ENCODE measurements around the gene EP400.

The EP400 gene

DNA sequence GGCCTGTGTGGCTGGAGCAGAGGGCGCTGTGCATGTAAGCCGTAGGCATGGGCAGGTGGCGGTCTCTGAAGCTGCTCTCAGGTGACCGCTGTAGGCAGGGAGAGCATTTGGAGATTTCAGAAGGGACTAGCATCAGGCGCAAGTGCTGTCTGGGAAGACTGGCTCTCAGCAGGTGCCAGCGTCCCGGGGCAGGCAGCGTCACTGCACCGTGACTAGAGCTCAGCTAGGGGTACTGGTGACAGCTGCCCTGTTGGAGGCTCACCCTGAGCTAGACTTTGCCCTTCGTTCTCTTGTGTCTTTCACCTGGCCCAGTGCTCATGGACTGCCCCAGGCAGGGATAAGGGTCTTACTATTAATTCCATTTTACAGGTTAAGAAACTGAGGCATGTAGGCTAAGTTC, 115.5 kb downstream of the EP400 start:
- no peak overlapping the region for H3K4me3 Mint-ChIP-seq
- no peak for DNase-seq
- H3K36me3 Mint-ChIP-seq: peaks cover 52% of the 10 kb centered on the region
- peaks cover 30% of the 10 kb centered on the region for H3K4me1 Mint-ChIP-seq
- CTCF ChIA-PET: no interaction called here
- H3K9me3 Mint-ChIP-seq: no peaks in the 10 kb centered on the region
- no peak overlapping the region for H3K27ac Mint-ChIP-seq
- no peaks in the 10 kb centered on the region for H3K27me3 Mint-ChIP-seq

DNA sequence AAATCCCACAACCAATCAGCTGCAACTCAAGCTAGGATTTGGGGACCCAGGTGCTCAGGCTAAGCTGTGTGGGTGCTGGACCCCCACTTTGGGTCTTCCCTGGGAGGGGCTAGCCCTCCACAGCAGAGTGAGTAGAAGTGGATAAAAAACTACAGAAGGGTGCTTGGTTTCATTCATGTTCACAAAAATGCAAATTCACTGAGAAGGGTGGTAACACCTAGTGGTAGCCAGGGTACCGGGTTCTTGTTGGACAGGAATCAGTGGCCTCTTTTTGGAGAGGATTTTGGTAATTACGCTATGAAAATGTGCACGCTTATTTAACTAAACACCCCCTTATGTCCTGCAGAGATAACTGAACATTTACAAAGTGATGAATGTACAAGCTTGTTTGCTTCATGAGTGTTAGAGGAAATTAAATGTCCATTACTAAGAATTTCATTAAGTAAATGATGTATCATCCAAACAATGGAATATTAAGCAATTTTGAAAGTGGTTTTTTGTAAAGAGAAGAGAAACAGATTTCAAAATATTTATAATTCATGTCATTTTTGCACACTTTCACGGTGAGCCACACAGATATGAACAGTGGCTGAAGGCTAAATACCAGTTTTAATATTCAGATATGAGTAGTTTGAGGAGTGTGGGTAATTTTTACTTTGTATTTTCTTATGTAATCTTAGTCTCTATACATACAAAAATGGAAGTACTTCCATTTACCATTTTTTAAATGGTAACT, 116.0 kb downstream of the EP400 start:
- DNase-seq: no peak
- H3K4me1 Mint-ChIP-seq: peaks cover 30% of the 10 kb centered on the region
- no peaks in the 10 kb centered on the region for H3K9me3 Mint-ChIP-seq
- CTCF ChIA-PET: no interaction called here
- H3K36me3 Mint-ChIP-seq: peaks cover 53% of the 10 kb centered on the region
- H3K27ac Mint-ChIP-seq: peak overlapping the region; percentile 75
- H3K27me3 Mint-ChIP-seq: no peaks in the 10 kb centered on the region
- H3K4me3 Mint-ChIP-seq: peak overlapping the region; percentile 41

DNA sequence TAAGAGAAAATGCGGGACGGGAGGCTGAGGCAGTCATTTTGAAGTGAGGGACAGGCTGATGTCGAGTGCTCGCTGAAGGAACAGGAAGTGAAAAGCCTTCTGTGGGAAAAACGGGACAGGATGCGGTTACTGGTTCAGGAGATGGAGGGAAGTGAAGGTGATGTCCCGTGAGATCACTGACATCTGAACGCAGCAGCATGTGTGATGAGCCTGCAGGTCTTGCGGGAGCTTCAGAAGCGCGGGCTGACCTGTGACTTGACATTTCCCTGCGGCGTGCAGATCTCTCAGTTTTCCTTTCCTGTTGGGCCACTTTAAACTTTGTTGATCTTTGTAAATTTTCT, 116.6 kb downstream of the EP400 start:
- peaks cover 30% of the 10 kb centered on the region for H3K4me1 Mint-ChIP-seq
- no peaks in the 10 kb centered on the region for H3K9me3 Mint-ChIP-seq
- H3K36me3 Mint-ChIP-seq: peaks cover 50% of the 10 kb centered on the region
- no peaks in the 10 kb centered on the region for H3K27me3 Mint-ChIP-seq
- CTCF ChIA-PET: no interaction called here
- H3K27ac Mint-ChIP-seq: peak overlapping the region; percentile 75
- H3K4me3 Mint-ChIP-seq: peak overlapping the region; percentile 41
- DNase-seq: peak; percentile 59

- CTCF ChIA-PET: no interaction called here
- H3K36me3 Mint-ChIP-seq: peaks cover 51% of the 10 kb centered on the region
- no peak for DNase-seq
- H3K27ac Mint-ChIP-seq: peak overlapping the region; percentile 75
- no peak overlapping the region for H3K4me3 Mint-ChIP-seq
- H3K9me3 Mint-ChIP-seq: no peaks in the 10 kb centered on the region
- H3K27me3 Mint-ChIP-seq: no peaks in the 10 kb centered on the region
- H3K4me1 Mint-ChIP-seq: peaks cover 30% of the 10 kb centered on the region
Observed at GRCh38 chr12:132066749-132067148, 117.0 kb downstream of the EP400 start.

- Mint-ChIP-seq H3K4me3 (no peak overlapping the region), H3K27me3 (no peaks in the 10 kb centered on the region), H3K4me1 (peaks cover 30% of the 10 kb centered on the region), H3K9me3 (no peaks in the 10 kb centered on the region), H3K36me3 (peaks cover 51% of the 10 kb centered on the region), H3K27ac (no peak overlapping the region)
- CTCF ChIA-PET: no interaction called here
- no peak for DNase-seq
Observed at GRCh38 chr12:132067182-132067581, 117.4 kb downstream of the EP400 start.

DNA sequence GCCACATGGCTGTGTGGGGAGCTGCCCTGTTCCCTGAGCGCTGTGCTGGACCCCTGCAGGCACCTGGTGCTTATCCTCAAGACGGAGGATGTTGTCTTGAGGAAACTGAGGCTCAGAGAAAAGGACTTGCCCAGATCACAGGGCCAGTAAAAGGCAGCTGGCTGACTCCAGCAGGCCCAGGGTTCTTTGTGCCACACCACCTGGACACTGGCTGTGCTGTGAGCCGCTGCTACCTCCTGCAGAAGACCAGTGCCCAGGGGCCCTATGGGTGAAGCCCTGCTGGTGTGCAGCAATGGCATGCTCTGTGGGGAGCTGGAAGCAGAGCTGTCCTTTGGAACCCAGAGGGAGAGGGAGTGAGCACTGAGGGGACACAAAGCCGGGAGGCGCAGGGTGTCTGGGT, 118.5 kb downstream of the EP400 start:
- CTCF ChIA-PET: interaction anchor here (0.9 kb wide), 1 partner anchor 10 kb away, joined by 3 read pairs; no protein-coding TSS in a partner anchor
- H3K27ac Mint-ChIP-seq: no peak overlapping the region
- H3K9me3 Mint-ChIP-seq: no peaks in the 10 kb centered on the region
- peaks cover 28% of the 10 kb centered on the region for H3K4me1 Mint-ChIP-seq
- peaks cover 43% of the 10 kb centered on the region for H3K36me3 Mint-ChIP-seq
- no peak overlapping the region for H3K4me3 Mint-ChIP-seq
- H3K27me3 Mint-ChIP-seq: no peaks in the 10 kb centered on the region
- DNase-seq: no peak

- Mint-ChIP-seq H3K4me1 (peaks cover 20% of the 10 kb centered on the region), H3K27ac (no peak overlapping the region), H3K27me3 (no peaks in the 10 kb centered on the region), H3K9me3 (no peaks in the 10 kb centered on the region), H3K4me3 (no peak overlapping the region), H3K36me3 (peaks cover 39% of the 10 kb centered on the region)
- DNase-seq: no peak
- CTCF ChIA-PET: no interaction called here
Observed at GRCh38 chr12:132069336-132069985, 119.7 kb downstream of the EP400 start.

DNA sequence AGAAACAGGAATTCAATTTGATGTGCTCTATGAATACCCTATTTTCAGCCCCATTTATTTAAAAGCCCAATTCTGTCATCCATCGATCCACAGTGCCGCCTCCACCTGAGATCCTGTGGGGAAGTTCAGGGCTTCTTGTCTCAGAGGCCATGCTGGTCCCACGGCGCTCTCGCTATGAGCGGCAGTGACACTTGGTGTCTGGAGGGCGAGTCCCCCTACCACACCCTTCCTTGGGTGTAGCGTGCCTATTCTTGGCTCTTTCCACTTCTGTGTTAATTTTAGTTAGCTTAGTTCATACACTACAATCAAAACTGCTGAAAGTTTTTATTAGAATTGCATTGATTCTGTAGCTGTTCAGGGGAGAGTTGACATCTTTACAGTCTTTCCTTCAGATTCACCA, 120.6 kb downstream of the EP400 start:
- peaks cover 40% of the 10 kb centered on the region for H3K36me3 Mint-ChIP-seq
- H3K4me3 Mint-ChIP-seq: no peak overlapping the region
- no peaks in the 10 kb centered on the region for H3K27me3 Mint-ChIP-seq
- H3K9me3 Mint-ChIP-seq: no peaks in the 10 kb centered on the region
- CTCF ChIA-PET: no interaction called here
- peaks cover 16% of the 10 kb centered on the region for H3K4me1 Mint-ChIP-seq
- H3K27ac Mint-ChIP-seq: no peak overlapping the region
- no peak for DNase-seq

DNA sequence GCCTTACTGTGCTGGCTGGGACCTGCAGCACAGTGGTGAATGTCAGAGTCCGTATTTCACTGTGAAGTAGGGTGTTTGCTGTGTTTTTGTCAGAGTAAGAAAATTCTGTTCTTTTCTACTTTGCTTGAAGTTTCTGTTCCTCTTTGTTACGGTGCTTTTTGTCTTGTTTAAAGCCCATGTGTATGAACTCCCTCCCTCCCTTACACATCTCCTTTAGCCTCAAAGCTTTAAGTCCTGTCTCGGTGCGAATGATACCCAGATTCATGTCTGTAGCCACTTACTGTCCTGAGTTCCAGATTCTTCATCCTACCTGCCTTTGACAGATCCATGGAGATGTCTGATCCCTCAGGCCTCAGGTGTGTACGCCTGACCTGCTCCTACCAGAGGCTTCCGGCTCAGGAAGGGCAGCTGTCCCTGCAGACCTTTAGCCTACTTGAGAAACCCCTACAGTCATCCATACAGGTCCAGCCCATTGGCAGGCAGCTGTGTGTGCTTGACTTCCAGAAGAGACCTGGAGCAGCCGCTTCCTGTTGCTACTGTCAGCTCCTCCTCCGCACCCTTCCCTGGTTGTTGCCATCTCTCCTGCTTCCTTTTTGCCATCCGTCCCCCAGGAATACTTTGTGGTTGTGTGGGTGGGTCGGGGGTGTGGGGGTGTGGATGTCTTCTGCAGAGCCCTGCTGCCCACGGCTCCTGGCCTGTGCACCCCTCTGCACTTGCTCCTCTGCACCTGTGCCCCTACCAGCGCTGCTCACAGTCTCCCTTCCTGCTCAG, 121.5 kb downstream of the EP400 start:
- Mint-ChIP-seq H3K27me3 (no peaks in the 10 kb centered on the region), H3K36me3 (peaks cover 46% of the 10 kb centered on the region), H3K4me3 (no peak overlapping the region), H3K4me1 (peaks cover 10% of the 10 kb centered on the region), H3K27ac (peak overlapping the region; percentile 21), H3K9me3 (no peaks in the 10 kb centered on the region)
- CTCF ChIA-PET: no interaction called here
- no peak for DNase-seq

- no peak for DNase-seq
- no peak overlapping the region for H3K27ac Mint-ChIP-seq
- CTCF ChIA-PET: no interaction called here
- no peak overlapping the region for H3K4me3 Mint-ChIP-seq
- H3K9me3 Mint-ChIP-seq: no peaks in the 10 kb centered on the region
- peaks cover 3% of the 10 kb centered on the region for H3K4me1 Mint-ChIP-seq
- no peaks in the 10 kb centered on the region for H3K27me3 Mint-ChIP-seq
- peaks cover 45% of the 10 kb centered on the region for H3K36me3 Mint-ChIP-seq
Observed at GRCh38 chr12:132071830-132072384, 122.2 kb downstream of the EP400 start.

DNA sequence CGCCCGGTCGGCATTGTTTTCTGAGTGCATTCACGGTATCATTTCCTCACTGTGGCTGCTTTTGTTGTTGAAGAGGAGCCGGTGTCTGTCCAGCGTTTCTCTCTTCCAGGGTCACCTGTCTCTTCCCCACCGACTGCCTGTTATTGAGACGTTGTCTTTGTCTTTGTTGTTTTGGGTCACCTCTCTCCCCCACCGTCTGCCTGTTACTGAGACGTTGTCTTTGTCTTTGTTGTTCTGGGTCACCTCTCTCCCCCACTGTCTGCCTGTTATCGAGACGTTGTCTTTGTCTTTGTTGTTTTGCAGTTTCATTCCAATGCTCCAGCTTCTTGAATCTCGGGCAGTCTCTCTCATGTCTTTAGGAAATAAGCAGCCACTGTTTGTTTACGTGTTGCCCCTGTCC, 124.5 kb downstream of the EP400 start:
- Mint-ChIP-seq H3K36me3 (peaks cover 53% of the 10 kb centered on the region), H3K4me1 (no peaks in the 10 kb centered on the region), H3K4me3 (no peak overlapping the region), H3K9me3 (no peaks in the 10 kb centered on the region), H3K27ac (no peak overlapping the region), H3K27me3 (no peaks in the 10 kb centered on the region)
- no peak for DNase-seq
- CTCF ChIA-PET: no interaction called here

GRCh38 chr12:132075026-132075713, 125.4 kb downstream of the EP400 start:
- Mint-ChIP-seq H3K4me3 (no peak overlapping the region), H3K36me3 (peaks cover 51% of the 10 kb centered on the region), H3K27ac (no peak overlapping the region), H3K4me1 (no peaks in the 10 kb centered on the region), H3K27me3 (no peaks in the 10 kb centered on the region), H3K9me3 (no peaks in the 10 kb centered on the region)
- CTCF ChIA-PET: no interaction called here
- DNase-seq: no peak

- H3K36me3 Mint-ChIP-seq: peaks cover 46% of the 10 kb centered on the region
- peak overlapping the region; percentile 37 for H3K27ac Mint-ChIP-seq
- CTCF ChIA-PET: no interaction called here
- DNase-seq: no peak
- H3K4me1 Mint-ChIP-seq: no peaks in the 10 kb centered on the region
- H3K4me3 Mint-ChIP-seq: no peak overlapping the region
- no peaks in the 10 kb centered on the region for H3K9me3 Mint-ChIP-seq
- no peaks in the 10 kb centered on the region for H3K27me3 Mint-ChIP-seq
Observed at GRCh38 chr12:132075714-132076553, 126.2 kb downstream of the EP400 start.
